Peyer's patch (tissue), 4 donors: ENCODE measurements around the gene GIPC2.
"Not testable (repeated sequence)": the region's sequence is repeated elsewhere in the genome, so short reads cannot be mapped to it uniquely, and the experiment has no call there.

ENCODE experiments used
- POLR2A ChIP-seq, 2 donors: fragments of 450-650 bp; IDR thresholded peaks; one replicate each; pipeline ENCODE4 v1.5.1; 2017; ENCODE audit warnings: antibody characterized with exemption in 2 of 2, mild to moderate bottlenecking in 2 of 2, moderate library complexity in 2 of 2
- TF ChIP-seq, protein P1 (sequence below), 6 experiments: fragments of 450-650 bp in 4 of 6; fragments of 200-600 bp in 2 of 6; sonication (generic) in 1 of 6; IDR thresholded peaks; one replicate each; pipeline ENCODE4 v1.5.1; 2017 to 2019; ENCODE audit warnings: antibody characterized with exemption in 6 of 6, mild to moderate bottlenecking in 3 of 6, moderate library complexity in 1 of 6

DNA sequence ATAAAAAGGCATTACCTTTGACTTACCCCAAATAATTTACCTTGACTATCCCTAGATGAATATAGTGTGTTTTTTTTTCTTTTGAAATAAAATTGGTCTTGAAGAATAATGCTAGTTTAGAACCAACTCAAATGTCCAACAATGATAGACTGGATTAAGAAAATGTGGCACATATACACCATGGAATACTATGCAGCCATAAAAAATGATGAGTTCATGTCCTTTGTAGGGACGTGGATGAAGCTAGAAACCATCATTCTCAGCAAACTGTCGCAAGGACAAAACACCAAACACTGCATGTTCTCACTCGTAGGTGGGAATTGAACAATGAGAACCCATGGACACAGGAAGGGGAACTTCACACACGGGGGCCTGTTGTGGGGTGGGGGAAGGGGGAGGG lies 63.9 kb downstream of the GIPC2 start:
- TF ChIP-seq, protein P1, sequence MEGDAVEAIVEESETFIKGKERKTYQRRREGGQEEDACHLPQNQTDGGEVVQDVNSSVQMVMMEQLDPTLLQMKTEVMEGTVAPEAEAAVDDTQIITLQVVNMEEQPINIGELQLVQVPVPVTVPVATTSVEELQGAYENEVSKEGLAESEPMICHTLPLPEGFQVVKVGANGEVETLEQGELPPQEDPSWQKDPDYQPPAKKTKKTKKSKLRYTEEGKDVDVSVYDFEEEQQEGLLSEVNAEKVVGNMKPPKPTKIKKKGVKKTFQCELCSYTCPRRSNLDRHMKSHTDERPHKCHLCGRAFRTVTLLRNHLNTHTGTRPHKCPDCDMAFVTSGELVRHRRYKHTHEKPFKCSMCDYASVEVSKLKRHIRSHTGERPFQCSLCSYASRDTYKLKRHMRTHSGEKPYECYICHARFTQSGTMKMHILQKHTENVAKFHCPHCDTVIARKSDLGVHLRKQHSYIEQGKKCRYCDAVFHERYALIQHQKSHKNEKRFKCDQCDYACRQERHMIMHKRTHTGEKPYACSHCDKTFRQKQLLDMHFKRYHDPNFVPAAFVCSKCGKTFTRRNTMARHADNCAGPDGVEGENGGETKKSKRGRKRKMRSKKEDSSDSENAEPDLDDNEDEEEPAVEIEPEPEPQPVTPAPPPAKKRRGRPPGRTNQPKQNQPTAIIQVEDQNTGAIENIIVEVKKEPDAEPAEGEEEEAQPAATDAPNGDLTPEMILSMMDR (IDR thresholded peaks at IDR 0.05) = not testable (repeated sequence)
- TF ChIP-seq POLR2A (IDR thresholded peaks at IDR 0.05) = not testable (repeated sequence)
